NCI-H526 treated with DMSO at 0.1 percent for 48 hours (cell line): Measurements from ENCODE around the gene NLRP10.

Source experiments
- DNase-seq: peaks from one replicate; lab custom pipeline; 2025; lab: John Stamatoyannopoulos, UW

NLRP10 gene

GRCh38 chr11:7973011-7973410 lies 7.8 kb upstream of the NLRP10 start:
- no peak for DNase-seq

GRCh38 chr11:7971846-7972245 lies 6.6 kb upstream of the NLRP10 start:
- DNase-seq = no peak

GRCh38 chr11:7969756-7970646 lies 4.8 kb upstream of the NLRP10 start:
- DNase-seq = no peak

GRCh38 chr11:7968686-7969085 lies 3.4 kb upstream of the NLRP10 start:
- DNase-seq = no peak

- DNase-seq = no peak
Measured at GRCh38 chr11:7967826-7968225, 2.6 kb upstream of the NLRP10 start.

- no peak for DNase-seq
Measured at GRCh38 chr11:7967097-7967496, 1.9 kb upstream of the NLRP10 start.

- DNase-seq = no peak
Measured at GRCh38 chr11:7964873-7965272, 374 bp downstream of the NLRP10 start.

- DNase-seq = no peak
Measured at GRCh38 chr11:7964261-7964660, 986 bp downstream of the NLRP10 start.

- no peak for DNase-seq
Measured at GRCh38 chr11:7955191-7955590, 10.1 kb downstream of the NLRP10 start.

- no peak for DNase-seq
Measured at GRCh38 chr11:7949934-7950333, 15.3 kb downstream of the NLRP10 start.

GRCh38 chr11:7944123-7944522 lies 21.1 kb downstream of the NLRP10 start:
- DNase-seq = no peak

GRCh38 chr11:7941608-7942007 lies 23.6 kb downstream of the NLRP10 start, which contains the start of gene OR10A3:
OR10A3 (minus strand) TSS chr11:7941708; CDS start chr11:7939520, 2,188 bp downstream.
- DNase-seq = no peak

- no peak for DNase-seq
Measured at GRCh38 chr11:7941146-7941545, 24.1 kb downstream of the NLRP10 start.

- DNase-seq = no peak
Measured at GRCh38 chr11:7936615-7937014, 28.6 kb downstream of the NLRP10 start.

- DNase-seq = no peak
Measured at GRCh38 chr11:7931168-7931567, 34.1 kb downstream of the NLRP10 start, which contains the start of gene OR10A6. OR10A6 (minus strand) TSS chr11:7931268; CDS start chr11:7928662, 2,606 bp downstream.

GRCh38 chr11:7927635-7928034 lies 37.6 kb downstream of the NLRP10 start:
- no peak for DNase-seq

GRCh38 chr11:7924536-7924935 lies 40.7 kb downstream of the NLRP10 start:
- no peak for DNase-seq

- DNase-seq = no peak
Measured at GRCh38 chr11:7918141-7918540, 47.1 kb downstream of the NLRP10 start.
